Measurements from ENCODE around the gene ARRB1. TPM values are rescaled to one million over a fixed set of nuclear protein-coding genes. Genes with fewer than 3 reads are reported as not detected.

The ARRB1 gene
- total and polyA plus RNA-seq, 7 donors: 3.6 to 17.3 (median 7.4) TPM

DNA sequence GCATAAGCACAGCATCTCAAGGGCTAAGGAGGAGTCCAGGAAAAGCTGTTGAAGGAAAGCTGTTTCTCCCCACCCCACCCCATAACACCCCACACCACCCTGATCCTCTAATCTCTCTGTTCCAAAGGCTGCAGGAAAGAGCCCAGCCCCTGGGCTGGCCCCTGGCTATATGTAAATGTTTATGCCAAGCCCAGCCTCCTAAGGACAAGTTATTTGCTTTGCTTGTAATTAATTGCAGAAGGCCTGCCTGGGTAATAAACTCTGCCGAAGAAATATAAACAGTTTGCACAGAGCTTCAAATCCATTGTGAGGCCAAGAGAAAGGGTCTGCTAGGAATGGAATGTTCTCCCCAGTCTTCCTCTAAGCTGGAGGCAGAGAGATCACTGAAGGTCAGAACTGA lies 21.2 kb downstream of the ARRB1 start:
- H3K4me3 ChIP-seq: no peak overlapping the region
- DNase-seq: no peak
- no peak for TF ChIP-seq CTCF (IDR thresholded peaks at IDR 0.05)
- peaks cover 6% of the 10 kb centered on the region for H3K4me1 ChIP-seq
- H3K27me3 ChIP-seq (ENCODE audit: insufficient read depth in 3 of 3, low read length in 2 of 3): no peaks in the 10 kb centered on the region
- H3K36me3 ChIP-seq (ENCODE audit: insufficient read depth in 1 of 2, low read depth in 1 of 2): no peaks in the 10 kb centered on the region
- no peak overlapping the region for H3K27ac ChIP-seq
- WGBS, 3 donors: 65 to 77% (median 67%) methylated on average over 1 of the region's 1 CpG
- no peak for ATAC-seq
- intact Hi-C loops (cut with DNase I): no loop called here
- H3K9me3 ChIP-seq: no peaks in the 10 kb centered on the region

DNA sequence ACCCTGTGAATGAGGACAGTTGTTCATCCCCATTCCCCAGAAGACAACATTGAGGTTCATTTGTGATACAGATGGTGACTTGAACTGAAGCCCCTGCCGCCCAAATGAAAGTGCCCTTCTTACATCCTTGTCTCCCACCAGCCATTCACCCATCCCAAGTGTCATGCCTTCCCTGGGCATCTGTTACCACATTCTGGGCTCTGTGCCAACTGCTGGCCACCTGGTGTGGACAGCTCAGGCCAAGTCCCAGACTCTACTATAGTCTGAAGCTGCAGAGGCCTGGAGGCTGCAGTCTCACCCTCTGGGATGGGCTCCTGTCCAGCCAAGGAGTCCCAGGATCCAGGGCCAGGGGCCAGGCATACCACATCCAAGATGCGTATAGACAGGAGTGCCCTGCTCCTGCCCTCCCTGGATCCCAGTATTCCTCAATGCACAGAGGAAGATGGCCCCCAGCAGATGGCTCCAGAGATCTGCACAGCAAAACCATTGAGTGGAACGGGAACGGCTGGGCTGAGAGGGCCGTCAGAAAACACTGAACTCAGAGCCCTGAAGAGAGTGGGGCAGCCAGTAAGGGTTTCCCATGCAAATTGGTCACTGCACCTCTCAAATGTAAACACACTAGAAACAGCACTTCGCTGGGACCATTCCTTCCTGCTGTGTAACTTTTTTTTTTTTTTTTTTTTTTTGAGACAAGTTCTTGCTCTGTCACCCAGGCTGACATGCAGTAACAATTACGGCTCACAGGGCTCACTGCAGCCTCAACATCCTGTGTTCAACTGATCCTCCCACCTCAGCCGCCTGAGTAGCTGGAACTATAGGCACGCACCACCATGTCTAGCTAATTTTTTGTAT lies 22.8 kb downstream of the ARRB1 start:
- peak; percentile 31 for TF ChIP-seq CTCF (IDR thresholded peaks at IDR 0.05)
- peaks cover 6% of the 10 kb centered on the region for H3K4me1 ChIP-seq
- intact Hi-C loops (cut with DNase I): loop anchor here in 1 of 2 donors (1.0 kb wide), 1 partner anchor 57 kb away; no protein-coding TSS in a partner anchor
- no peak overlapping the region for H3K27ac ChIP-seq
- no peaks in the 10 kb centered on the region for H3K36me3 ChIP-seq (ENCODE audit: insufficient read depth in 1 of 2, low read depth in 1 of 2)
- WGBS, 3 donors: 25 to 37% (median 35%) methylated on average over 9 of the region's 9 CpGs
- H3K4me3 ChIP-seq: no peak overlapping the region
- H3K9me3 ChIP-seq: no peaks in the 10 kb centered on the region
- ATAC-seq (peak; percentile 57 to 75 (median 68)), DNase-seq (peak; percentile 51 to 73)
- H3K27me3 ChIP-seq (ENCODE audit: insufficient read depth in 3 of 3, low read length in 2 of 3): no peaks in the 10 kb centered on the region

GRCh38 chr11:75326439-75326810 lies 25.0 kb downstream of the ARRB1 start:
- 71 to 88% (median 72%) methylated on average over 3 of the region's 3 CpGs for WGBS, 3 donors
- no peaks in the 10 kb centered on the region for H3K27me3 ChIP-seq (ENCODE audit: insufficient read depth in 3 of 3, low read length in 2 of 3)
- ATAC-seq (no peak), DNase-seq (no peak)
- H3K4me3 ChIP-seq: no peak overlapping the region
- no peaks in the 10 kb centered on the region for H3K9me3 ChIP-seq
- H3K4me1 ChIP-seq: peaks cover 6% of the 10 kb centered on the region
- no peaks in the 10 kb centered on the region for H3K36me3 ChIP-seq (ENCODE audit: insufficient read depth in 1 of 2, low read depth in 1 of 2)
- intact Hi-C loops (cut with DNase I): no loop called here
- no peak for TF ChIP-seq CTCF (IDR thresholded peaks at IDR 0.05)
- H3K27ac ChIP-seq: peak overlapping the region; percentile 36

DNA sequence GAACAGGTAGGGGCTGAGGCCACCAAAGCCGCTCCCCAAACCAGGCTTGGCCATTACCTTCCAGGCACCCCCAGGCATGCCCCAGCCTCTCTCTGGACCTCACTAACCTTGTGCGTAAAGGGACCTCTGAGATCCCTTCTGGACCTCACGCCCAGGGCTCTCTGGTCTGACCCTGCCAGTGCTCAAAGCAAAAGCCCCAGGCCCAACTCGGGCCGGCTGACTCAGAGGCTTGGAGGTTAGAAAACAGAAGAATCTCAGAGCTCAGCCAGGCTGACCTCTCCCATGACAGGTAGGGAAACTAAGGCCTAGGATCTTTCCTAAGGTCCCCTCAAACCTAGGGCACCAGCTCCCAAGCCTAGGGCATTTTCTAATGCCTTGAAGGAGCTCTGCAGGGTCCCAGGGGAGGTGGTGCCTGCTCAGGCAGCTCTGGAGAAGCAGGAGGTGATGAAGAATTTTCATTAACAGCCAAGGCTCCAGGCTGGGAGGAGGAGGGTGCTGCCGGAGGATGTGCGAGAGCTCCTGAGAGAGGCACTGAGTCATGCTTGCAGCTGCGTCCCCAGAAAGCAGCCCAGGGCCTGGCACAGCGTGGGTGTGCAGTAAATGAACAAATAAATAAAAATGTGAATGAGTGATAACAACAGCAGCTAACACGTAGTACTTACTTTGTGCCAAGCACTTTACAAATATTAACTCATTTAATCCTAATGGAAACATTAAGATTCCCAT lies 25.6 kb downstream of the ARRB1 start:
- no peak for TF ChIP-seq CTCF (IDR thresholded peaks at IDR 0.05)
- WGBS, 3 donors: 60 to 66% (median 63%) methylated on average over 10 of the region's 10 CpGs
- intact Hi-C loops (cut with DNase I): no loop called here
- no peak overlapping the region for H3K4me3 ChIP-seq
- DNase-seq: peak; percentile 73 to 87
- peaks cover 6% of the 10 kb centered on the region for H3K4me1 ChIP-seq
- H3K9me3 ChIP-seq: no peaks in the 10 kb centered on the region
- H3K36me3 ChIP-seq (ENCODE audit: insufficient read depth in 1 of 2, low read depth in 1 of 2): no peaks in the 10 kb centered on the region
- peak overlapping the region; percentile 50 for H3K27ac ChIP-seq
- ATAC-seq: peak in 3 of 4 donors; percentile 75 to 82 (median 77)
- no peaks in the 10 kb centered on the region for H3K27me3 ChIP-seq (ENCODE audit: insufficient read depth in 3 of 3, low read length in 2 of 3)

Data from psoas muscle (tissue), 8 donors.